DMS153 treated with DMSO at 0.1 percent for 48 hours (cell line): ENCODE data around the gene FBXO15.

Source experiments
- DNase-seq: peaks from one replicate; lab custom pipeline; 2025; ENCODE audit not compliant: unreplicated experiment; lab: John Stamatoyannopoulos, UW

Gene FBXO15

DNA sequence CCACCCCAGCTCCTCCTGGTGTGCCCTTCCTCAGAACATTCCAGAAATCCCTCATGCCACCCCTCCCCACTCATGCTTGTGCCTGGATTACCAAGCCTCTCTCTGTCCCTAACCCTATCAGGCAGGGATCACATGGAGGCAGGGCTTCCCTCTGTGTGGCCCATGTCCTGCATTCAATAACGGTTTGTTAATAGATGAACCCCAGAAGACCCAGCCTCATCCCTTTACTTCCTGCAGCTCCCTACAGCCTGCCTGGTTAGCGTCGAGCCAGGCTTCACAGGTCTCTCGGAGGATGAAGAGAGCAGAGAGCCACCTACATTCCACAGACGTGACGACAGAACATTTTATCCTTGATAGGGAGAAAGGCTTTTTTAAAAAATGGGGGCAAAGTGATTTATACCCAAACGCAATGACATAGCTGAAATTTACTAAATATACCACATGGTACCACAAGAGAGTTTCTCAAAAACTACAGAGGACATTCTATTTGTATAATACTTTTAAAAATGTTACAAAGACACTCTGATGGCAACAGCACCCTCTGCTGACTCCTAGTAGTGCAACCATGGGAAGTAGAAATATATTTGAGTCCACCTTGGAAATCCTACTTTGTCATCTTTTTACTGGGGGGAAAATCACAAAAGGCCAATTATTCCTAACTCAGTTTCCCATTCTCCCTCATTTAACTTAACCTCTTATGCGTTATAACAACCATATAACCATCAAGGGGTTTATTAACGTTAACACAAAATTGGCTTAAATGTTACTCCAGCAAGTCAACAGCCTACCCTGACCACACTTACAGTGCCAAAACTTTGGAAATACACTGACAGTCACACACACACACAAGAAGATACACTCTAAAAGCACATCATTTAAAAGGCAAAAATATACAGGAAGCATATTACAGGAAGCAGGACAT is 30.7 kb downstream of the FBXO15 start:
- DNase-seq = peak; percentile 1

GRCh38 chr18:74115046-74115445 is 32.6 kb downstream of the FBXO15 start:
- DNase-seq = no peak

- no peak for DNase-seq
These were observed 33.5 kb downstream of the FBXO15 start for GRCh38 chr18:74114116-74114515.

- DNase-seq = no peak
These were observed 33.9 kb downstream of the FBXO15 start for GRCh38 chr18:74113711-74114110.

GRCh38 chr18:74110976-74111375 is 36.7 kb downstream of the FBXO15 start:
- no peak for DNase-seq

- no peak for DNase-seq
These were observed 37.5 kb downstream of the FBXO15 start for GRCh38 chr18:74110149-74110548.

- DNase-seq = no peak
These were observed 39.2 kb downstream of the FBXO15 start for GRCh38 chr18:74108460-74108859.

DNA sequence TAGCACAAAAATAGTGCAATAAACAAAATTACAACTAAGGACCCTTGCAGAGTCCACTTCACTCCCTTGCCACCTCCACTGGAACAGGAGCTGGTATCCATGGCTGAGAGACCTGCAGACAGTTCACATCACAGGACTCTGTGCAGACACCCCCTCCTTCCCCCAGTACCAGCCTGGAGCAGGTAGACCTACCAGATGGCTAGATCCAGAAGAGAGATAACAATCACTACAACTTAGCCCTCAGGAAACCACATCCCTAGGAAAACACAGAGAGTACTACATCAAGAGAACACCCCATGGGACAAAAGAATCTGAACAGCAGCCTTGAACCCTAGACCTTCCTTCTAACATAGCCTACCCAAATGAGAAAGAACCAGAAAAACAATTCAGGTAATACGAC is 49.8 kb downstream of the FBXO15 start:
- no peak for DNase-seq

DNA sequence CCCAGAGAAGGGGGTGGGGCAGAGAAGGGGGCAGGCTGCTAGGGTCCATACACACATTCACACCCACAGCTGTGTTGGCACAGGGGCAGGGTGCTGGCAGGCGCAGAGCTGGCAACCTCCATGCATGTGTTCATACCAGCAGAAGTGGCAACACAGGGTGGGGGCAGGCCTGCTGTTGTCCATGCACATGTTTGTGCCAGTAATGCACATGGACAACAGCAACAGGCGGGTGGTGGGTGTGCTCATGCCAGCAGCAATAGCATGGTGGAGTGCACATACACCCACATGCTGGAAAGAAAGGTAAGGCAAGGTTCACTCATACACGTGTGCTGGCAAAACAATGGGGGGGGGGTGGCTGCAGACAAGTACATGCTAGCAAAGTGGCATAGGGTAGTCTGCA is 54.7 kb downstream of the FBXO15 start:
- DNase-seq = no peak

DNA sequence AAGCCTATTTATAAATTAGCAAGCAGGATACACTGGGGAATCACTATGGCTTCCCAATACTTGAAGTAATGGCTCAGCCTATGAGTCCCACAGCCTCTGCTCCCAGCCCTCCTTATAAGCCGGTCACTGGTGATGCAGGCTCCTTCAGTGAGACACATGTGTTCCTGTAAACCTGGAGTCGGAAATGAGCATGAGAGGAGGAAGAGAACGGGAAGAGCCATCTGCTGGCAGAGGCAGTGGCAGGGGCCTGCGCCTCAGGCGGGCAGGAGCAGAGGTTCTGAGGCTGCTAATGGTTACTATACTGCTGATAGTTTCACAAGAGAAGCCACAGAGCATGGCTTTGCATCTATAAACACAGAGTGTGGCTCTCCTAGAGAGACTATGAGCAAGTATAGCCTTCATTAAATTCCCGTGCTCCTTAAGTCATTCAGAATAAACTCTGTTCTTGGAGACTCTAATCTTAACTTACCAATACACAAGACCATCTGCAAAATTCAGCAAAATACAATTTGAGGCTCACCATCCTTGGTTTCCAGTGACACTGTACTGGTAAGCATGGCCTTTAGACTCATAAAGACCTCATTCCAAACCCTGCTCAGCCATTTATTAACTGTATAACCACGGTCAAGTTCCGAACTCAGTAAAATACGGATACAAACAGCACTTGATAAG is 63.3 kb downstream of the FBXO15 start:
- DNase-seq = no peak

DNA sequence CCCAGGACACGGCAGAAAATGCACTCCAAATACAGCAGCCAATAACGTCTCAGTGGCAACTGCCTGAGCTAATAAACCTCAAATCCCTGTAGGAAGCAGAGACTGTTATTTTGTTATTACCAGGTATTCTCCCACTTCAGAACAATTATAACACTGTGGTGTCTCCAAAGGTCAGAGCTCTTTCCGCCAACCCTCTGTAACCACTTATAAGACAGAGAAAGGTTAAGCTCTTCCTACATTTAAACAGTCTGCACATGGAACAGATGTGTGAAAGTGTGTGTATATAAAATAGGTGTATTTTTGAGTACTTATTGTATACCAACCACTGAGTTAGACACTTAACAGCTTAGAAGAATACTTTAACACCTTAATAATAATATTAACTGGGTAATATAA is 64.1 kb downstream of the FBXO15 start:
- no peak for DNase-seq

DNA sequence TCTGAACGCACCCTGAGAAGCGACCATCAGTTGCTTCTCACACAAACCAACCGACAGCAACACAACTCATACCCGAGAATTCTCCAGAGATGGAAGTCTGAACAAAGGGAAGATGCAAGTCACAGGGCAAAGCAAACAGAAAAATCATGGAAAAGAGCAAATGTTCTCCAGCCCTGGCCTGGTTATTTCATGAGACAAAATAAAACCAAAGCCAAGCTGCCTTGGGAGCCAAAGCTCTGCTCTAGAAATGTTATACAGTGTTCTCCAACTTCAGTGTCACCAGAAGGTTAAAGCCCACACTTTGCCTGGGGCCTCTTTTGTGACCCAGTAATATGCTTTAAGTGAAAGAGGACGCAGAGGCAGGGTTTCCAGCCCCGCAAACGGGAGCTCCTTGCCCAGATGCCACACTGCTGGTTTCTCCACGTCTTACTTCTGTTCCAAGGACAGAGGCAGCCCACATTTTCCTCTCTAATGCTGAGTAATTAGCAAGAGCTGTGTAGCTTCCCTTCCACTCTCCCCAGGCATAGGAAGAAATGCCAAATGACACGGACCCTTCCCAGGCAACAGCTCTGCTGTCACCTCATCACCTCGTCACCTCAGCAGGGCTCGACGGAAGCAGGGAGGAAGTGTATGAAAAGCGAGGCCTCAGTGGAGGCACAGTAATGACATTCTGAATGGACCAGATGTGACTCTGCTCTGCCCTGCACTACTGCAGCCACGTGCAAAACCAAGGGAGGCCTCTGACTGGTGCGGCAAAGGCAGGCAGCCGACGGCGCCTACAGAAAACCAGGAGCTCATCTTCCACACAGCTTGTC is 64.7 kb downstream of the FBXO15 start:
- DNase-seq = no peak

DNA sequence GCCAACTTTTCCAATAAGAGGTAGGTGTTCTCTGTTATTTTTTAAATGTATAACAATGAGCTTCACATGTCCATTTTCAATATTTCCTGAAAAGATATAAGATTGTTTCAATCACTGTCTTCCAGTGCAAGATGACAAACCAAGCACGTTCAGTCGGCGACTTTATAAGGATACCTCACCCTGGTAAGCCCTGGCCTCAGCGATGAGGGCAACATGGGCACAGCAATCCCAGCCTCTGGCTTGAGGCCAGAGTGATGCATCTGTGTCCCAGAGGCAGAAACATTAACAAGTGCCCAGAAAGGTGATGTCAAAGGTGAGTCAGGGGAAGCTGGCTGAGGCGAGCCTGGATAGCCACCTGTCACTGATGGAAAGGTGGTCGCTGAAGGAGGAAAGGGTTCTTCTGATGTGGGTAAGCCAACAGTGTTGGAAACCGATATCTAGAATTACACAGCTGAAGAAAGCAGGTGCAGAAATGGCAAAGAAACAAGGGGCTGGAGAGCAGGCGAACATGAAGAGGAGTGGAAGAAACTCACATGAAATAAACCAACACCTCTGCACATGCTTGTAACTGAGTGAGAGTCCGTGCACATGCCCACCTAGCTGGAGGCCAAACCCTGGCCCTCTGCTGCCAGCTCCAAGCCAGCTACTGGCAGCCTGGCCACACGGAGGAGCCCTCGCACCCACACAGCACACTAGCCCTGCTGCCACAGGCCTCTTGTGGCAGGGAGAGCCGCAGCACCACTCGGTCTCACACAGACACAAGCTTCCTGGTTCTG is 65.5 kb downstream of the FBXO15 start:
- peak; percentile 48 for DNase-seq

GRCh38 chr18:74078257-74078656 is 69.4 kb downstream of the FBXO15 start:
- DNase-seq = no peak

GRCh38 chr18:74074668-74075564 is 72.7 kb downstream of the FBXO15 start:
- DNase-seq = no peak

- no peak for DNase-seq
These were observed 73.5 kb downstream of the FBXO15 start for GRCh38 chr18:74073957-74074667.

DNA sequence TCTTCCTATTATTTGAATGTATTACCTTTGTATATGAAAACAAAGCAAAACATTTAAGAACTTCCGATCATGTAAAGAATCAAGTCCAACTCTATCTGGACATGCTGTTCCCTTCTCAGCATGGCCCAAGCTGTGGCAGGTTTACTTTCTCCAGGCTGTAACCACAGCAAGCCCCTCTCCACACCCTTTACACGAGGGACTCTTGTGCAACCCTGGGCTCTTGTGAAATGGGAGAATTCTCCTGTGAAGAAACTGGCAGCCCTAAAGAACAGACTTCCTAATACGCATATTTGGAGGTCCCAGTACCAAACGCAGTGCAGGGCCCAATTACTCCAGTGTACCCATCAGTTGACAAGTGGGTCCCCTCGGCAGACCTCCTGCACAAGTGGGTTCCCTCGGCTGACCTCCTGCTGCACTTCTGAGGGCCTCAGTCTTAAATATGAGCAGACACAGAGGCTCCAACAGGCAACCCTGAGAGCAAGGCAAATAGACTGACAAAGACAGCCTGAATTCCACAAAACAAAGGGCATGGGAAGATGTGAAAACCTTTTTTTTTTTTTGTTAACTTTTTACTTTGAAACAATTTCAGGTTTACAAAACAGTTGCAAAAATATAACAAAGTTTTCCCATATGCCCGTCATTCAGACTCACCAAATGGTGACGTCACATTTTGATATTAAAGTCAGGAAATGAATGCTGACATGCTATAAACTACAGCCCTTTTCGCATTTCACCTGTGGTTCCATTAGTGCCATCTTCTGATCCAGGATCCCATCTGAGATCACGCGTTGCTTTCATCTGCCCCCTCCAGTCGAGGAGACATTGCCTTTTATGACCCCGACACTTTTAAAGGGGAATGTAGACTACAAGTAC is 78.2 kb downstream of the FBXO15 start:
- no peak for DNase-seq

- no peak for DNase-seq
These were observed 79.3 kb downstream of the FBXO15 start for GRCh38 chr18:74068296-74068695.
